ENCODE data around the gene FARP1.

FARP1 gene

DNA sequence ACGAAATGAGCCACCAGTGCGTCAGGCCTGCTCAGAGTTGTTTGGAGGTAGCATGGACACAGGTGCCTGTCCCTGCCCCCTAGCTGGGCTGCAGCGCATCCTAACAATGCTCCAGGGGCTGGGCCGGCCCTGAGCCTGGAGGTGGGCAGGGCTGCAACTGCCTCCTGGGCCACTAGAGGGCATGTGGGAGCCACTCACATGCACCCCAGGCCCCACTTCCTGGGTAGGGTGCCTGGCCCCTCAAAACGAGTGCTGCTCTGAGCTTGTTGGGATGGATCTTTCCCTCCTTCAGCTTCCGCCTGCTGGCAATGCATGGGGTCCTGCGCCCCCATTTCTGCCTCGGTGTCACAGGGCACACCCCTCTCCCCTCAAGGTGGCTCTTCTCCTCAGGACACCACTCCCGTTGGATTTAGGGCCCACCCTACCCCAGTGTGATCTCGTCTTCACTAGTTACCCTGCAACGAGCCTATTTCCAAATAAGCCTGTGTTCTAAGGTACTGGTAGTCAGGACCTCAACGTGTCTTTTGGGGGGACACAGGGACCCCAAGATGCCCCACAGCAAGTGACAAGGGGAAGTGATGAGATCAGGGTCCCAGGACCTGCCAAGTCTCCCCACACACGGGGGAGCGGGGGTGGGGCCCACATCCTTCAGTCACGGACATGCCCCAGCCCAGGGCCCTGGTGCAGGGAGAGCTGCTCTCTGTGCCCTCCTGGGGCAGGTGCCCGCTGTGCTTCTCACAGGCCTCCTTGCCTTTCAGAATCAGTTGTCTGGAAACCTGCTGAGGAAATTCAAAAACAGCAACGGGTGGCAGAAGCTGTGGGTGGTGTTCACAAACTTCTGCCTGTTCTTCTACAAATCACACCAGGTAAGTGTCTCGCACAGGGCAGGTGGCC lies 302.7 kb downstream of the FARP1 start:
- no peak for DNase-seq (ENCODE audit: low spot score)

GRCh38 chr13:98446234-98446621 lies 303.3 kb downstream of the FARP1 start:
- no peak for DNase-seq (ENCODE audit: low spot score)

- DNase-seq (ENCODE audit: low spot score): no peak
These were observed 304.2 kb downstream of the FARP1 start for GRCh38 chr13:98447130-98447529.

DNA sequence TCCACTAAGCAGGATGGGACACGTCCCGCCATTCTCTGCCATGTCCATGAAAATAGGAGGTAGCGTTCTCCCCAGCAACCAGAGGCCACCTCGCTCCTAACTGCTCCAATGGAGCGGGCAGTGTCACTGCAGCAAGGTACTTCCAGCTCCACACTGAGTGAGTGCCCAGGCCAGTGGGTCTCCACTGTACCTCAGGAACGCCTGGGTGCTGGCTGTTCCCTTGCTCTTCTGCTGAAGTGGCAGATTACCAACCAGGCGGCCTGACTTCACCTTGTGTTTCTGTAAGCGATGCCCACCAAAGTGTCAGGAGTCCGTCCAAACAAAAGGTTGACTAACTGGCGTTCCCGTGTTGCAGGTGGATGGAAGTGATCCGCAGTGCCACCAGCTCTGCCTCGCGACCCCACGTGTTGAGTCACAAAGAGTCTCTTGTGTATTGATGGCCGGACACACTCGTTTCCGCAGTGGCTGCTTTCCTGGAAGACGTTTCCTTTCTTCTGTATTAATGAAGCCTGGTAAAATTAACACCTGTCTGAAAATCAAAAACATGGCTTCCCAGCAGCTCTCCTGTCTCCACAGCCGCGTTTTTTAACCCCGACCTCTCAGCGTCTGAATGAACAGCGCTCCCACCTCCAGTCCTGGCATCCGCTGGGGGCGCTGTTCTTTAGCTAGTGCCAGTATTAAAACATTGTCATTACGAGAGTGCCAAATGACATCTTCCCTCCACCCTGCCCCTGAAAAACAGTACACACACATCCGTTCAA lies 305.2 kb downstream of the FARP1 start:
- peak; percentile 69 for DNase-seq (ENCODE audit: low spot score)

DNA sequence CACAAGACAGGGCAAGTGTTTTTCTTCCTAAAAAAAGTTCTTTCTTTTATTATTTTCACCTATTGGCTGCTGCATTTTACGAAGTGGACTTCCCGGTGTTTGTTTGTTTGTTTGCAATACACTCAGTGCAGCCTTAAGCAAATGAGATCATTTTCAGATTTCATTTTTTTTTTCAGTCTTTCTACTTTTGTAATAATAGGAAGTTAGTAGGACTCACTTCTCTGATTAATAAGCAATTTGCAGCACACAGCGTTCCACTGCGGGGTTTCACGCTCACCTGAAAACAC lies 305.7 kb downstream of the FARP1 start:
- no peak for DNase-seq (ENCODE audit: low spot score)

DNA sequence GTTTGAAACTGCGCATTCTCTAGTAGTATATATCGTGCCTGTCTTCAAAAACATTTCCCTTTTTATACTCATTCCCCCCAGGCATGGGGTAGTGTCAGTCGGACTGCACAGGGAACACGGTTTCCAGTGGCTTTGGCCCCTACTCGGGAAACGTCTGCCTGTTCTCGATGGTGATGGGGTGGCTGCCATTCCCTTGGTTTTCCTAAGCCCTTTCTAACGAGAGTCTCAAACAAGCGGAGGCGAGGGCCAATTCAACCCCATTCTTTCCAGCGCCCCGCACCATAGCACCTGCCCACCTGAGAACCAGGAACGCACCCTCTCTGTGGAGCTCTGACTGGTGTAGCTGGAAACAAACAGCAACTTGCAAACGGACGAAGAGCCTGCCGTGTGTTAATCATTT lies 306.4 kb downstream of the FARP1 start:
- DNase-seq (ENCODE audit: low spot score): no peak

DNA sequence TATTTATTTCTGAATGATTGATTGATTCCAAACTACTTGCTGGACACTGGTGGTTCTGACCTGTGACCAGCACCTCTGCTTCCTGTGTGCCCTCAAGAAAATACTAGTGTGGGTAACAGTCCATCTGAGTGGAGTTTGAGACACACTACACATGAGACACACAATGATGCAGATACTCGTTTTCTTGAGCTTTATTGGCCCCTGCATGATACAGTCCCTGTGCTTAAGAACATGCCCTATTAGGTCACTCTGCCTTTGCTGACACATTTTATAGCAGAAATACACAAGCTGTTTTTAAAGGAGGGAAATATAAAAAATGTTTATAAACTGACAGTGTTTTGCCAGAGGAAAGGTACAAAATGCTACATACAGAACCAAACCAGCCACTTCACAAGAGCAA lies 307.1 kb downstream of the FARP1 start:
- DNase-seq (ENCODE audit: low spot score): no peak

DNA sequence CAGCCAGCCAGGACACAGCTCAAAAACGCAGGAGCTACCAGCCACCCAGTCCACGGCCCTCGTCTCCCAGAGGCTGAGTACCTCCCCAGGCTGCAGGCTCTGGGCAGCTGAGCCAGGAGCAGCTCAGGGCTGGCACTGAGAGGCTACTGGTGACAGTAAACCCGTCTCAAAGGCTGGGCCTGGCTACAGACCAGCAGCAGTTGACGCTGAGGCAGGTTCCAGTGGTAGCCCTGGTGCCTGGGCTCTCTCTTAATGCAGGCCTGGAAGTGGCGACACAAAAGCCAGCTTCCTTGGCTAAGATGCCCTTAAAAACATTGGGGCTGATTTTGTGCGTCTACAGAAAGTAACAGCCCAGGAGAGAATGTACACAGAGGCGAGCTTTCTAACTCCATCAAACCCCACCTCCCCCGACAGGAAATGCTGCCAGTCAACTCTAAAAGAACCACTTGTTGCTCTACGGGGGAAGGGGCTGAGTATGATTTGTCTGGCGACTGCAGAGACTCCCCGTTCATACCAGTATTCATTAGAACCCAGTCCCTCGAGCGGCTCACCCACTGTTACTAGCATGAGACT lies 307.7 kb downstream of the FARP1 start:
- peak; percentile 39 for DNase-seq (ENCODE audit: low spot score)

DNA sequence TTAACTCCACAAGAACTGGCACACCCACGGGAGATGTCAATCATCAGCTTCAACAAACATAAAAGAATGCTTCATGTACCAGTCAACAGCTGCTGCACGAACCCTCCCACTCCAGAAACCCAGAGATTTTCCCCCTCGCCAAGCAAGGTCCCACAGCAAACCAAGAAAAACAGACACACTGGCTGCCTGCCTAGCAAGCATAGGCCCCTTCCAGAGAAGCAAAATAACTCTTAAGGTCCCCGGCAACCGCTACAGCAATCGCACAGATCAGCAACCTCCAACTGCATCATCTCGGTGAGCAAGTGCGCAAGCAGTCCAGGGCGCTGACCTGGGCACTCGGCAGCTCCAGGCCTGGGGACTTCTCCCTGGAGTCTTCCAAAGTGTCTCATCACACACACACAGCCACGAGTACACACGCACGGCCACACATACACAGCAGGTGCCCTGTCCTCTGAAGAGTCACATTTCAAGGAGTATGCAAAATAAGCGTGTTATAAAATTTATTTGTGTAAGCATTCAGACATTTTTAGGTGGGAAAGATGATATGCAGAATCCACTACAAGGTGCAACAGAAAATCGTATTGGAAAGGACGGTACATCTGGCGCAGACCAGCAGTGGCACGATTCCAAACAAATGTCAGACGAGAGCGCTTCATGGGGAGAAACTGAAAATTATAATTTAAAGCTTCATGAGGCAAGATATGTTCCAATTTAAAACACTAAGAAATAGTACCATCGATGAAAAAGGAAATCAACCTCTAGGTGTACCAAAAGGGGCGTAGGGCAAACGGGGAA lies 309.0 kb downstream of the FARP1 start:
- peak; percentile 57 for DNase-seq (ENCODE audit: low spot score)

DNA sequence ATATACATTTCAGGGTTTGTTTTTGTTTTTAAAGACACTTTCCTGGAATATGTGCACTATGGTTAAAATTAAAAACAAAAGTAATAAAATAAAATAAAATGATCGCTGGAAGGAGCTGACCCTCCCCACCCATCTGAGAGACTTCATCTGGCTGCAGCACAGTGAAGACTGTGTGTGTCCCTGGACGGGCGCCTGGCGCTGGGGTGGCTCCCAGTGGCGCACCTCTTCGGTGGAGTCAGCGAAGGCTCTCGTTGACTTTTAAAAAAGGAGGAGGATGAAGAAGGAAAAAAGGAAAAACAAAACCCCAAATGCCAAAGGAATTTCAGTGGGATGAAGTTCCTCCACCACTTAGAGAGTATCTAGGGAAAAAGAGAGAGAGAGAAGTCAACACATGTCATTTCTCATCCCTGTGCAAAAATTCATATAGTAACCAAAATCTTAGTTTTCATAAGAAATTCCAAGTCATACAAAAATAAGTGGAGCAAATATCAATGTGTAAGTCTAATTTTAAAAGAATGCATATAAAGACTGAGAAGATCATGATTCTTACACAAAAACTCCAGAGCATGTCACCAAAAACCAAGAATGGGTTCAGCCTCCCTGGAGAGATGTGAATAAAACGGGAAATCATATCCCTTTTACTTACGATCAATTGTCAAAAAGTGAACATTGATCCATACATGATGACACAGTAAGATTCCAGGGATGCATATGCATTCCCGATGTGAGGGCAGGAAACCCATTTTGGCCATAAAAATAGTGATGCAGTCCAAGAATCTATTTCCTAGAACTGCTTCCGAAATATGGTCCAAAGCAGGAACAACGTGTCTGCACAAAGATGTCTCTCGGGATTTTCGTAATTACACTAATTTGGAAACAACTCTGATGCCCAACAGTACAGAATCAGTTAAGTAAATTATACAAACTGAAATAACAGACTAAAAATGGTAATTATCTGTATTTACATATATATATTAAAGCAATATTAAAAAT lies 310.3 kb downstream of the FARP1 start:
- DNase-seq (ENCODE audit: low spot score): no peak

DNA sequence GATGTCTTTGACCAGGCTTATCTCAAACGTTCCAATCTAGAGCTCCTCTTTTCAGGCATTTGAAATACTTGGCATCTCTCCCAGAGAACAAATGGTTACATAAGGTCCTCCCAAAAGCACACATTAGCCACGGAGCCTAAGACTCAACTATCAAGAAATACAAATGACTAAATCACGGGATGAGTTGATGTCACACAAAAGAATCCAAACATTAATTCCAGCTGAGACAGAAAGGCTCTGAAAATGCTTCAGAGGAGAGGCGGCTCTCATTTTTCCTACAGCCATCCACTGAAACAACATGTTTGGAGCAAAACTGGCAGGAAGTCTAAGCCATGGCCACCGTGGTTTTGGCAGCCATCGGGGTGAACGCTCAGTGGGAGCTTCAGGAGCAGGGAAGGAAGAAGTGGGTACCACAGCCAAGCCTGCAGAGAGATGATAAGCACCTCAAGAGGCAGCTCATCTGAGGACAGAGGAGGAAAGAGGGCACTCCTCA lies 311.5 kb downstream of the FARP1 start:
- peak; percentile 77 for DNase-seq (ENCODE audit: low spot score)

DNA sequence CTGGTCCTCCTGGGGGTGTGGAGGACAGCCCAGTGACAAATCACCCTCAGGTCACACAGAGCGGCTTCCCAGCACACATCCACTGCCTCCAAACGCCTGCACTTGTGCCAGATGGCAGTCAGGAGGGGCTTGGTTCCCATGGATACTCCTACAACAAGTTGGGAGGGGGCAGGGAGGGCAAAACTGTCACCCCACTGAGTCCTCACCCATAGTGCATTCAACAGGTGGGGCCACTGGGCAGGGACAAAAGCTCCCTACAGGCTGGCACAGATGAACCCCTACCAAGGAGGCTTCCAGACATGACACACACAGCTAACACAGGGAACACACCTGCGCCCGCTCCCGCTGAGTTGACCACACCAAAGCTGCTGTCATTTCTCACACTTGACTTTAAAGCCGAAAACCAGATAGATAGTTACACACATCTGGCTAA lies 313.5 kb downstream of the FARP1 start:
- DNase-seq (ENCODE audit: low spot score): no peak

GRCh38 chr13:98457053-98457452 lies 314.2 kb downstream of the FARP1 start:
- DNase-seq (ENCODE audit: low spot score): no peak

DNA sequence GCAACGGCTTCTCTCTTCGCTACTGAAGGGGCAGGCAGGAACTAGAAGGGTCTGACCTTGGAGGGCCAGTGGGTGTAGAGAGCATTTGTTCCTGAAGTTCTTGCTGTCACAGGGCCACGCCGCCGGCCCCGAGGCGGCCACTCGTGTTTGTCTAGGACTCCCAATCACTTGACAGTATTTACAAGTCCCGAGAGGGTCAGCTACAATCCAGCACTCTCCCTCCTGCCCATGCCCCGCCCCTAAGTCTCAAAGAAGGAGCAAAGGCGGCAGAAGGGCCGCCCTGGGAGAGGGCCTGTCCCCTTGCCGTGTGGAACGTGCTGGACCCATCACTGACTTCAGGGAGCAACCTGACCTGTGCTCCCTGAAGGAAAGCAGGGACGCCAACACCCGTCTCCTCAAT lies 315.5 kb downstream of the FARP1 start:
- no peak for DNase-seq (ENCODE audit: low spot score)

GRCh38 chr13:98459171-98459681 lies 316.3 kb downstream of the FARP1 start:
- no peak for DNase-seq (ENCODE audit: low spot score)

GRCh38 chr13:98459721-98460370 lies 317.0 kb downstream of the FARP1 start:
- DNase-seq (ENCODE audit: low spot score): no peak

- peak; percentile 79 for DNase-seq (ENCODE audit: low spot score)
These were observed 317.6 kb downstream of the FARP1 start for GRCh38 chr13:98460516-98460915.

- no peak for DNase-seq (ENCODE audit: low spot score)
These were observed 318.8 kb downstream of the FARP1 start for GRCh38 chr13:98461486-98462240.

DNA sequence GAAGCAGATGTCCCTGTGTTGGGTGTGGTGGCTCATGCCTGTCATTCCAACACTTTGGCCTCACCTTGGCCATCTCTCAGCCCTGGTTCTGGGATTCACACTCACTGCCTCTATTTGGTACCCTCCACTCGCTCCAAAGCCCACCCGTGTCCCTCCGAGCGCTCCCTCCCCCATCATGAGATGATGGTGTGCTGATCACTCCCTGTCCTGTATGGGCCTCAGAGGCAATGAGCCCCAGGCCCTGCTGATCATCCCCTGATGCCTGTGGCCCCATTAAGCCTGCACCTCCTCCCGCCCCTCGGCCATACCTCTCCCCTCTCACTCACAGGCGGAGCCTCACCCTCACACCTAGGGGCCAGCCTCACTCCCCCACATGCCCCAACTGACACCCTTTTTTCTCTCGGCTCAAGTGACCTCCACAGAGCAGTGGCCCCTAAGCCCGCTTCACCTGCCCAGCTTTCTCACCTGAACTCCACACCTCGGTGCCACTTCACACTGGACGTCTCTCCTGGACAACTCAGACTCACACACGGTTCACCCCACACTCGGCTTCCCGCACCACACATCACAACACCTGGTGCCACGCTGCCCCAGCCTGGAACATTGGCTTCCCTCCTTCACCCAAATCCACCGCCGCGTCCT lies 319.5 kb downstream of the FARP1 start:
- no peak for DNase-seq (ENCODE audit: low spot score)

Measured in putamen (tissue), 1 donor.